Right lobe of liver (tissue), 6 donors: ENCODE data around the gene AGAP2. TPM values are rescaled to one million over a fixed set of nuclear protein-coding genes. Genes with fewer than 3 reads are reported as not detected.

ENCODE experiments used
- ATAC-seq, 4 donors: fragments of 200-7000 bp; cut with Tn5 transposase; one replicate each; pipeline ENCODE4 v1.9.1; 2020; ENCODE audit warnings: mild to moderate bottlenecking in 4 of 4, moderate library complexity in 4 of 4
- DNase-seq, 3 donors: peaks; one replicate each; pipeline ENCODE4 v3.0.0-alpha.2; 2020
- H3K27ac ChIP-seq, 3 donors: fragments of 200-600 bp; one replicate each; pipeline ENCODE4 v1.8.0; 2022
- H3K27me3 ChIP-seq, 2 donors: fragments of 200-600 bp; one replicate each; pipeline ENCODE4 v1.8.0; 2022
- H3K36me3 ChIP-seq, 4 donors: fragments of 200-600 bp; sonication (generic) in 1 of 4; one replicate each; pipeline versions ENCODE4 v1.5.1 to v1.8.0; 2017 to 2022; ENCODE audit warnings: control low read depth in 1 of 4
- H3K4me1 ChIP-seq, 4 donors: fragments of 200-600 bp; sonication (generic) in 1 of 4; one replicate each; pipeline versions ENCODE4 v1.5.1 to v1.8.0; 2017 to 2022; ENCODE audit warnings: control low read depth in 1 of 4
- H3K4me3 ChIP-seq, 3 donors: fragments of 200-600 bp; one replicate each; pipeline ENCODE4 v1.8.0; 2022
- H3K9me3 ChIP-seq, 4 donors: fragments of 200-600 bp; sonication (generic) in 1 of 4; one replicate each; pipeline versions ENCODE4 v1.5.1 to v1.8.0; 2017 to 2022; ENCODE audit warnings: control low read depth in 1 of 4
- POLR2A ChIP-seq: fragments of 450-650 bp; IDR thresholded peaks from one replicate; pipeline ENCODE4 v1.6.1; 2017; ENCODE audit warnings: antibody characterized with exemption, mild to moderate bottlenecking
- WGBS: methylation state at CpG from one replicate; pipeline ENCODE4 v1.1.6; 2018; ENCODE audit warnings: low coverage, low lambda C conversion rate; ENCODE audit not compliant: insufficient coverage; ENCODE audit errors: missing lambda C conversion rate; 5-methylcytosine and 5-hydroxymethylcytosine counted together
- intact Hi-C, 2 donors: fragments of 100-400 bp; cut with DNase I; formaldehyde crosslinking; loops; one replicate each; pipeline versions ENCODE4 v1.11.2 to v1.14.1; 2022
- total RNA-seq, 6 experiments: library from RNA; depleted of rRNA in 2 of 6; stranded (reverse); fragments of >200 nt in 2 of 6; fragmentation: NEBNext Ultra II Directional in 3 of 6; extraction: Animal tissue kit (Norgen Biotek cat#: 25700) in 3 of 6; gene quantifications; one replicate each; pipeline versions ENCODE4 v1.1.0 to v1.2.4, GENCODE V29; 2016 to 2023
- TF ChIP-seq, protein P1 (sequence below), 4 donors: fragments of 200-600 bp in 3 of 4; fragments of 450-650 bp in 1 of 4; IDR thresholded peaks; one replicate each; pipeline versions ENCODE4 v1.5.1 to v1.8.0; 2016 to 2022; ENCODE audit warnings: antibody characterized with exemption in 4 of 4, mild to moderate bottlenecking in 2 of 4
- donor health status: DM: no; HTN: yes; CAD: no.
- donor health status: DM: no; HTN: no; CAD: no.
- donor health status: DM: no; HTN: no; CAD: no.
- donor health status: DM: no; HTN: yes; CAD: no.
- donor health status: DM: no; HTN: yes; CAD: no.

AGAP2 gene
- total RNA-seq, 6 experiments from 2014 or later: 0.26 to 0.87 (median 0.57) TPM

DNA sequence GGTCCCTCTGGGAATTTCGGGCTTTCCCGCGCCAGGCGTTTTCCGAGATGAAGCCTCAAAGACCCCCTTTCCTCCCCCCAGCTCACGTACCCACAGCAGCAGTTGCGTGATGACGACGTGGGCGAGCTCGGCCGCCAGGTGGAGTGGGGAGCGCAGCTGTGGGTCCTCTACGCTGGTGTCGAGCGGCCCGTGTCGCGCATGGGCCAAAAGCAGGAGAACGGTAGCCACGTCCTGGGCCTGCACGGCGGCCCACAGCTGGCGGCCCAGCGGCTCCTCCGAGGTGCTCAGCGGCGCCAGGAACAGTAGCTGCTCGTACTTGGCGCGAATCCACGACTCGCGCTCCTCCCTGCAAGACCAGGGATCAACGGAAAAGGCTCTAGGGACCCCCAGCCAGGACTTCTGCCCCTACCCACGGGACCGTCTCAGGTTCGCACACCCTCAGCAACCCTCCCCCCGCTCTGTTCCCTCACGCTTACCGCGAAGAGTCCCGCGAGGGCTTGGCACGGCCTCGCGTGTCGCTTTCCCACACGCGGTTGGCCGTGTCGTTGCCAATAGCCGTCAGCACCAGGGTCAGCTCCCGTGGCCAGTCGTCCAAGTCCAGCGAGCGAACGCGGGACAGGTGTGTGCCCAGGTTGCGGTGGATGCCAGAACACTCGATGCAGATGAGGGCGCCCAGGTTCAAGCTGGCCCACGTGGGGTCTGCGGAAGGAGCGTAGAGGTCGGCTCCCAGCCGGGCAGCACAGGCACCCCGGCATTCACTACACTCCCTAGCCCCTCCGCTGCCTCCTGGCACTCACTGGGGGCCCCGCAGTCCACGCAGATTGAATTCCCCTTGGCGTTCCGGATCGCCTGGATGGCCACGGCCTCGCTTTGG, 11.4 kb downstream of the AGAP2 start:
- peaks cover 0 to 5% of the 10 kb centered on the region in 2 donors for H3K27me3 ChIP-seq
- H3K4me3 ChIP-seq: peak overlapping the region; percentile 36 to 48 (median 43)
- DNase-seq (peak in 2 of 3 donors; percentile 55 to 64), ATAC-seq (peak; percentile 11 to 66 (median 24))
- WGBS: 31% methylated on average over 13 of the region's 76 CpGs
- no peaks in the 10 kb centered on the region for H3K36me3 ChIP-seq
- intact Hi-C loops: no loop called here
- no peak for TF ChIP-seq POLR2A
- TF ChIP-seq, protein P1, sequence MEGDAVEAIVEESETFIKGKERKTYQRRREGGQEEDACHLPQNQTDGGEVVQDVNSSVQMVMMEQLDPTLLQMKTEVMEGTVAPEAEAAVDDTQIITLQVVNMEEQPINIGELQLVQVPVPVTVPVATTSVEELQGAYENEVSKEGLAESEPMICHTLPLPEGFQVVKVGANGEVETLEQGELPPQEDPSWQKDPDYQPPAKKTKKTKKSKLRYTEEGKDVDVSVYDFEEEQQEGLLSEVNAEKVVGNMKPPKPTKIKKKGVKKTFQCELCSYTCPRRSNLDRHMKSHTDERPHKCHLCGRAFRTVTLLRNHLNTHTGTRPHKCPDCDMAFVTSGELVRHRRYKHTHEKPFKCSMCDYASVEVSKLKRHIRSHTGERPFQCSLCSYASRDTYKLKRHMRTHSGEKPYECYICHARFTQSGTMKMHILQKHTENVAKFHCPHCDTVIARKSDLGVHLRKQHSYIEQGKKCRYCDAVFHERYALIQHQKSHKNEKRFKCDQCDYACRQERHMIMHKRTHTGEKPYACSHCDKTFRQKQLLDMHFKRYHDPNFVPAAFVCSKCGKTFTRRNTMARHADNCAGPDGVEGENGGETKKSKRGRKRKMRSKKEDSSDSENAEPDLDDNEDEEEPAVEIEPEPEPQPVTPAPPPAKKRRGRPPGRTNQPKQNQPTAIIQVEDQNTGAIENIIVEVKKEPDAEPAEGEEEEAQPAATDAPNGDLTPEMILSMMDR (IDR thresholded peaks at IDR 0.05): peak in 1 of 4 donors; percentile 12
- H3K4me1 ChIP-seq: peaks cover 0 to 10% (median 0%) of the 10 kb centered on the region in 4 donors
- H3K27ac ChIP-seq: no peak overlapping the region
- no peaks in the 10 kb centered on the region for H3K9me3 ChIP-seq

DNA sequence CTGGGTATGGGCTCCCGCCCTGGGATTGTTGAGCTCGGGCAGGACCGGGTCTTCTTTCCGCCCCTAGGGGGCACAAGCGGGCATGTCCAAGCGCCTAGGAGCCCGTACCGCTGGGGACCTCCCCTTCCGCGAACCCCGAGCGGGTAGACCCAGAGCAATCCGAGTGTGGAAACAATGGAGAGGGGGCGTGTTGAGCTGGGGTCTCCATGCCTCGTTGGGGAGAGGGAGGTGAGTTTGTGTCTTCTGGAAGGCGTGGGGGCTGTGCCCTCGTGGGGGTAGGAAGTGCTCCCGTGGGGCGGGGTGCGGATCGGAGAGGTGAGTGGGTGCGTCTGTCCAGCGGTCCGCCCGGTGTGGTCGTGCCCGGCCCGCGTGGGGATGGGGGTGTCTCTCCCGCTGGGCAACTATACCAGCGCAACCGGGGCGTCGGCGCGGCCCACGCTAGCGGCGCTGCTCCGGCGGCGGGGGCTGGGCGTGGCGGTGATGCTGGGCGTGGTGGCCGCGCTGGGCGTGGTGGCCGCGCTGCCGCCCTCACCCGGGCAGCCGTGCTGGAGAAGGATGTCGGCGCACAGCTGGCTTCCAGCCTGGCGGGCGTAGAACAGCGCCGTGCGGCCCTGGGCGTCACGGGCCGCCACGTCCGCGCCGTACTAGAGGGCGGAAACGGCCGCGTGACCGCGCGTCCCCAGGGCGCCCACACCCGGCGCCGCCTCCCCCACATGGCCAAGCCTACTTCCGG, 12.2 kb downstream of the AGAP2 start:
- Histone ChIP-seq H3K4me3 (peak overlapping the region; percentile 36 to 48 (median 43)), H3K36me3 (peaks cover 0 to 2% (median 0%) of the 10 kb centered on the region in 4 donors), H3K9me3 (no peaks in the 10 kb centered on the region), H3K27me3 (peaks cover 0 to 5% of the 10 kb centered on the region in 2 donors), H3K27ac (no peak overlapping the region), H3K4me1 (peaks cover 0 to 10% (median 0%) of the 10 kb centered on the region in 4 donors)
- intact Hi-C loops: no loop called here
- TF ChIP-seq, protein P1 (IDR thresholded peaks at IDR 0.05): peak; percentile 48 to 56 (median 54)
- TF ChIP-seq POLR2A: no peak
- peak; percentile 65 to 79 (median 66) for ATAC-seq
- DNase-seq: peak; percentile 57 to 67 (median 64)
- 61% methylated on average over 3 of the region's 79 CpGs for WGBS

DNA sequence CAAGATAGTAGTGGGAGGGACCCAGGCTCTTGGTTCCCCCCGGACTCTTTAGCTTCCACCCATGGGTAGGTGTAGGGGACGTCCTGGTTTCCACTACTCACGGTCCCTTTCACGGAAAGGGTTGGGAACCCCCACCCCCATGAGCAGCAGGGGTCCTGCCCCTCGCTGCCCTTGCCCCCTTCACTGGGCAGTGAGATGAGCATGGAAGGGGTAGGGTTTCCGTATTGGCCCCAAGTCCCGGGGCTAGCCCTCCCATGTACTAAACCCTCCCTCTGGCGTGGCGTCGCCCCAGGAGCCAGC, 12.7 kb downstream of the AGAP2 start:
- H3K4me3 ChIP-seq: peak overlapping the region in 2 of 3 donors; percentile 43 to 48
- no peaks in the 10 kb centered on the region for H3K9me3 ChIP-seq
- peaks cover 0 to 10% (median 0%) of the 10 kb centered on the region in 4 donors for H3K4me1 ChIP-seq
- H3K36me3 ChIP-seq: peaks cover 0 to 5% (median under 1%) of the 10 kb centered on the region in 4 donors
- DNase-seq (no peak), ATAC-seq (no peak)
- H3K27me3 ChIP-seq: peaks cover 0 to 5% of the 10 kb centered on the region in 2 donors
- H3K27ac ChIP-seq: no peak overlapping the region
- 15% methylated on average over 4 of the region's 10 CpGs for WGBS
- TF ChIP-seq POLR2A: no peak
- TF ChIP-seq, protein P1 (IDR thresholded peaks at IDR 0.05): no peak
- intact Hi-C loops: no loop called here

DNA sequence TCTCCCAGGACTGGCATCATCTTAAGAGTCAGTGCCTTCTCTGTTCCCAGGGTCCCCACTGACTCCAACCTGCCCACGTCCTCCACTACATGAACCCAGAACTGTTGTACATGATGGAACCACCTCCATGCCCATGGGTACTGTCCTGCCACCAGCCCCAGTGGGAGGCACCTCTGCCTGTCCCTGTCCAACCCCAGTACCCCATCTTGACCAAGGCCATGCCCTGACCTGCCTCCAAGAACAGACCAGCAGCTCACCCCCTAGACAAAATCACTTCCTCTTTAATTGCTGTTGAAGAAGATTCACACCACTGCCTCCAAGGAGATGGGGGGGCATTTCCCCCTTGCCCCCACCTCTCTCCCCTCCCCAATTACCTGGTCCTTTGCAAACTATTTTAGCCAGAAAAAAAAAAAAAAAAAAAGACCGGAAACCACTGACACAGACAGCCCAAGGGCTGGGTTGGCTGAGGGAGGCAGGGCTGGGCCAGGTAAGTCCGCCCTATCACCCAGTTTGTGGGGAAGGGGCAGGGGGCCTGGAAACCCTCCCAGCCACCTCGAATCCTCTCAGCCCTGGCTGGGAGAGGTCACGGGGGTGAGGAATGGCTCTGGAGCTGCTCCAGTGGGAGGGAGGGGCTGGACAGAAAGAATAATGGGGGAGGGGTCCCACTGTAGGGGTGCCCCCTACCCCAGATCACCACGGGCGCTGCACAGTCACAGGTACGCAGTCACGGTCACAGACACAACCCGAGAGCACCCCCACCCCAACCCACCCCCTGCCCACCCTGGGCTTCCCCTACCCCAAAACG, 13.4 kb downstream of the AGAP2 start:
- H3K9me3 ChIP-seq: no peaks in the 10 kb centered on the region
- DNase-seq: peak in 1 of 3 donors; percentile 37
- WGBS: 62% methylated on average over 3 of the region's 11 CpGs
- peaks cover 0 to 12% (median 2%) of the 10 kb centered on the region in 4 donors for H3K36me3 ChIP-seq
- peaks cover 0 to 5% of the 10 kb centered on the region in 2 donors for H3K27me3 ChIP-seq
- TF ChIP-seq, protein P1 (IDR thresholded peaks at IDR 0.05): no peak
- no peak for TF ChIP-seq POLR2A
- peaks cover 0 to 10% (median 0%) of the 10 kb centered on the region in 4 donors for H3K4me1 ChIP-seq
- H3K27ac ChIP-seq: no peak overlapping the region
- no peak for ATAC-seq
- H3K4me3 ChIP-seq: no peak overlapping the region
- intact Hi-C loops: no loop called here
